ACHN (cell line): ENCODE results near the gene POTEM.
A peak's percentile ranks its signal among the peaks of the same experiment; 100 is the strongest.
"Not testable (repeated sequence)": the region's sequence is repeated elsewhere in the genome, so short reads cannot be mapped to it uniquely, and the experiment has no call there.

ENCODE experiments used
- DNase-seq: peaks from one replicate; pipeline ENCODE4 v3.0.0-alpha.2; 2015
- in situ Hi-C: cut with HindIII; loops from 2 replicates; pipeline ENCODE4 v1.10.0; 2017; ENCODE audit warnings: low sequenced_read_pairs, low pct_ligation_motif_present, low pct_unique_long_range_greater_than_20kb

POTEM gene

GRCh38 chr14:18967134-18967533, at the start of gene POTEM:
Gene POTEM, plus strand, starts transcription at chr14:18967434. Its CDS starts 52 bp downstream, at chr14:18967486.
- DNase-seq, in situ Hi-C loops: not testable (repeated sequence)

GRCh38 chr14:18918345-18918744, 48.9 kb upstream of the POTEM start:
- DNase-seq, in situ Hi-C loops: not testable (repeated sequence)

GRCh38 chr14:18920052-18920451, 47.2 kb upstream of the POTEM start:
- in situ Hi-C loops, DNase-seq: not testable (repeated sequence)

- in situ Hi-C loops = not testable (repeated sequence)
Observed at GRCh38 chr14:18921055-18921701, 46.1 kb upstream of the POTEM start.

GRCh38 chr14:18936848-18937247, 30.4 kb upstream of the POTEM start:
- in situ Hi-C loops, DNase-seq: not testable (repeated sequence)

More at GRCh38 chr14:18921055-18921701, 46.1 kb upstream of the POTEM start:
- DNase-seq = not testable (repeated sequence)

GRCh38 chr14:18938733-18939132, 28.5 kb upstream of the POTEM start:
- in situ Hi-C loops, DNase-seq: not testable (repeated sequence)

GRCh38 chr14:18949939-18950338, 17.3 kb upstream of the POTEM start:
- DNase-seq, in situ Hi-C loops: not testable (repeated sequence)

GRCh38 chr14:18953085-18953484, 14.1 kb upstream of the POTEM start:
- in situ Hi-C loops = not testable (repeated sequence)
- peak; percentile 0 for DNase-seq

GRCh38 chr14:18955816-18956215, 11.4 kb upstream of the POTEM start:
- in situ Hi-C loops, DNase-seq: not testable (repeated sequence)

GRCh38 chr14:18961576-18961975, 5.7 kb upstream of the POTEM start:
- DNase-seq, in situ Hi-C loops: not testable (repeated sequence)

GRCh38 chr14:18962143-18962542, 5.1 kb upstream of the POTEM start:
- in situ Hi-C loops, DNase-seq: not testable (repeated sequence)

- DNase-seq, in situ Hi-C loops: not testable (repeated sequence)
Observed at GRCh38 chr14:18963276-18963675, 4.0 kb upstream of the POTEM start.

- in situ Hi-C loops = not testable (repeated sequence)
Observed at GRCh38 chr14:18964878-18965277, 2.4 kb upstream of the POTEM start.

GRCh38 chr14:19002566-19002965, 35.3 kb downstream of the POTEM start:
- DNase-seq, in situ Hi-C loops: not testable (repeated sequence)

More at GRCh38 chr14:18964878-18965277, 2.4 kb upstream of the POTEM start:
- not testable (repeated sequence) for DNase-seq

GRCh38 chr14:19006490-19006889, 39.3 kb downstream of the POTEM start:
- DNase-seq, in situ Hi-C loops: not testable (repeated sequence)

GRCh38 chr14:19007678-19008077, 40.4 kb downstream of the POTEM start:
- in situ Hi-C loops, DNase-seq: not testable (repeated sequence)

- DNase-seq, in situ Hi-C loops: not testable (repeated sequence)
Observed at GRCh38 chr14:19011029-19011428, 43.8 kb downstream of the POTEM start.

GRCh38 chr14:19011703-19012102, 44.5 kb downstream of the POTEM start:
- DNase-seq, in situ Hi-C loops: not testable (repeated sequence)

GRCh38 chr14:19015185-19015584, 48.0 kb downstream of the POTEM start:
- in situ Hi-C loops, DNase-seq: not testable (repeated sequence)

GRCh38 chr14:19025080-19025589, 57.9 kb downstream of the POTEM start:
- DNase-seq, in situ Hi-C loops: not testable (repeated sequence)
